NCI-H187 (cell line): ENCODE data around the gene UNC119.
A peak's percentile ranks its signal among the peaks of the same experiment; 100 is the strongest.

Experiments
- DNase-seq, 2 experiments: peaks; one replicate each; lab custom pipeline; 2025; lab: John Stamatoyannopoulos, UW

UNC119 gene

DNA sequence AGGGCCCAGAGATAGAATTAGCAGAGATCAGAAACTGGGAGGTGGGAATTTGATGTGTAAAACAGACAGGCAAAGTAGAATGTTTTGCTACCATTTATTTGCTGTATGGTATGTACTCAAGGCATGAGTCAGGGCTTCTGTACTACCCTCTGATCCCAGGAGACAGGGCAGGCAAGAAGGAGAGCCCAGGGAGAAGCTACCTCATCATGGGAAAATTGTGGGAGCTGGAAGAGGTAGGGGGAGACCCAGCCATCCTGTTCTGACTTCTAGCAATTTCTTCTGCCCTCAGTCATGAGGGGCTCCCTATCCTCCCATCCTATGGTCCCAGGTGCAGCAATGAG is 20.6 kb upstream of the UNC119 start:
- no peak for DNase-seq

- no peak for DNase-seq
These were observed 20.0 kb upstream of the UNC119 start for GRCh38 chr17:28572259-28573039.

GRCh38 chr17:28571361-28572122 is 19.1 kb upstream of the UNC119 start, which contains the start of gene PIGS:
PIGS (minus strand) TSS chr17:28571524; CDS start chr17:28571496, 28 bp downstream.
- DNase-seq = peak; percentile 53 to 91

DNA sequence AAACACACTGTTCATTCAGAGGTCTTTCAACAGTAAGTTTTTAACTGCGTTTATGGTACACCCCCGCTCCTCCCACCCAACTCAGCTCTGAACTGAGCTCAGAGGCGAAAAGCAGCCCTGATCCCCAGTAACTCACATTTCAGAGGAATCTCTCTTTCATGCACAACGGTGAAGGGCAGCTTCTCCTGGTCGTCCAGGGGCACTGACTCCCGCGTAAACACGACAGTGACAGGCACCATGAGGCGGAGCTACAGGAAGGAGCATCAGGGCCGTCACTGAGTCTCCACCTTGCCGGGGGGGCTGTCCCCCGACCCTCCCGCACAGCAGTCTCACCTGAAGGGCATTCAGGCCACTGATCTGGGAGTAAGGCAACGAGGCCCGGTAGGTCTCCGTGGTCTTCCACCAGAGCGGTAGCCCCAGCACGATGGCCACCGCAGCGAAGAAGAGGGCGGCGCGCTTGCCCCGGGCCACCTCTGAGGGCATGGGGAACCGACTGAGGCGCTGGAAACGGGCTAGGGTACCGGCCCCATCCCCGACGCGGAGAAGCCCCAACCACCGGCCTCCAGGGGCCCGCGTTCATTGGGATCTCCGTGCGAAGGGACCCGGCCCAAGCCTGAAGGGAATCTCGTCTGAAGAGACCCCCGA is 18.4 kb upstream of the UNC119 start:
- no peak for DNase-seq

DNA sequence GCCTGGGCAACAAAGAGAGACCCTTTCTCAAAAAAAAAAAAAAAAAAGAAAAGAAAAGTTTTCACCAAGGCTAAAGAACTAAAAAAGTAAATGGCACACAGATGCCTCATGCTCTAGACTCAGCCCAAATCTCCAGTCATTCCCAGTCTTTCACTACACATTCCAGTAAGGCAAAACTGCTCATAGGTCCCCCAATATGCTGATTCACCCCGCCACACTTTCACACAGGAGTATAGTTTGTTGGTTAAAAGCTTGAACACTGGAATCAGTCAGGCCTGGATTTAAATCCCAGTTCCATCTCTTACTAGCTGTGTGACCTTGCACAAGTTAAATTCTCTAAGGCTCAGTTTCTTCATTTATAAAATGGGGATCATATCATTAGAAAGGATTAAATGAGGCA is 17.0 kb upstream of the UNC119 start:
- no peak for DNase-seq

DNA sequence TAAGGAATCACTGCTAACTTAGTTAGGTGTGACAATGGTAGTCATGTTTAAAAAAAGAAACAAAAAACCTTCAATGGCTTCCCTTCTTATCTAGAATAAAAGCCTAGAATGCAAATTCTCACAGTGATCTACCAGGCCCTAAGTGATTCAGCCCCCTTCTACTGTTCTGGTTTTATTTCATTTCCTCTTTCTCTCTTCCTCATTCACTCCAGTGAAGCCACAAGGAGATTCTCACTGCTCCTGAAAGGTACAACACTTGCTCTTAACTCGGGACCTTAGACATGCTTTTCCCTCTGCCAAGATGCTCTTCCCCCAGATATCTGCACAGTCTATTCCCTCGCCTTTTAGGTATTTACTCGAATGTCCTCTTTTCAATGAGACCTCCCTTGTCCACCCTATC is 15.2 kb upstream of the UNC119 start:
- DNase-seq = no peak

DNA sequence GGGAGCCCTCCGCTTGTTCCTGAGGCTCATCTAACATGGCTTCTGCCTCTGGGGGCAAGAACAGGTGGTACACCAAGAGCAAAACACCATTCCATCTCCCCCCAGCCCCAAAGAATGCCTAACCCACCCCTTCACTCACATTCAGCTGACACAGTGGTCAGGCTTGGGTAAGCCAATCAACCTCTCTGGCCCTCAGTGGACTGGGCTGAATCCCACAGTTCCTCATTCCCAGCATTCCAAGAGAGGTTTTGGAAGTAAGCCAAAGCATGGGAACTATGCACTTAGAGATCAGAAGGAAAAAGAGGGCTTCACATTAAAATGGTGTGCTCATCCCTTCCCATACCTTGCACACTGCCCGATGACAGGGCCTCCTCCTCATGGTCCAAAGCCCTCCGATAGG is 11.1 kb upstream of the UNC119 start:
- no peak for DNase-seq

DNA sequence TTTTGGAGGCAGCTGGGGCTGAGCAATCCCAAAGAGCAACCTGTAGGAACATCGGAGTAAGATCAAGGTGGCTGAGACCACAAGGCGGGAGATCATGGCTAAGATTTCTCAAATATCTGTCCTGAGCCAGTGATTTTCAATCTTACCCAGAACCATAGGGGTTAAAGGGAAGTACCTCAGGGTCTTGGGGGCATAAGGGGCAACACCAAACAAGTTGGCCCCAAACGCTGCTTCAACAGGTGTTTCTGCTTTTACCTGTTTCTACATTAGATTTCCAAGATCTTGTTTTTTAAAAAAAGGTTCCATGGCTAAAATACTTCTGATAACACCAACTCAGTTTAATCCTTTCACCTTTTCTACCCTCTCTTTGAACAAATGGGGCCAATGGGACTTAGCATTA is 2.6 kb upstream of the UNC119 start:
- no peak for DNase-seq

- no peak for DNase-seq
These were observed 2.1 kb upstream of the UNC119 start for GRCh38 chr17:28554565-28554964.

DNA sequence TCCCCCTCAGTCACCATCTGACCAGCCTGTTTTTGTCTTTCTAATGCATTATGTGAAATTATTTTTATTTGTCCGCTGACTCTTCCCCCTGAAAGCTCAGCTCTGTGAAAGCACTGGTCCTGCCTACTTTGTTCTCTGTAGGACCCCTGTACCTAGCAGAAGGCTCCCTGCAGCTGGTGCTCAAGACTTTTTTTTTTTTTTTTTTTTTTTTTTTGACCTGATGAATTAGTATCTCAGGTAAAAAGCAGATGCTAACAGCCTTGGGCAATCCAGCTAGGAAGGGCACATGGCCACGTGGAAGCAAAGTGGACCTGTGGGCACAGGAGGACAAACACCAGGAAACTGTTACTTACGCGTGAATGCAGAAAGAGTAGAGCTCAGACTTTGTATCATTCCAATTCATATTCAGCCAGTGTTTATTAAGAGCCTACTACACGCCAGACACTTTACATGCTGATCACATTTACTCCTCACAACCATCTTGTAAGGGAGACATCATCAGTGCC is 629 bp upstream of the UNC119 start:
- DNase-seq = no peak

DNA sequence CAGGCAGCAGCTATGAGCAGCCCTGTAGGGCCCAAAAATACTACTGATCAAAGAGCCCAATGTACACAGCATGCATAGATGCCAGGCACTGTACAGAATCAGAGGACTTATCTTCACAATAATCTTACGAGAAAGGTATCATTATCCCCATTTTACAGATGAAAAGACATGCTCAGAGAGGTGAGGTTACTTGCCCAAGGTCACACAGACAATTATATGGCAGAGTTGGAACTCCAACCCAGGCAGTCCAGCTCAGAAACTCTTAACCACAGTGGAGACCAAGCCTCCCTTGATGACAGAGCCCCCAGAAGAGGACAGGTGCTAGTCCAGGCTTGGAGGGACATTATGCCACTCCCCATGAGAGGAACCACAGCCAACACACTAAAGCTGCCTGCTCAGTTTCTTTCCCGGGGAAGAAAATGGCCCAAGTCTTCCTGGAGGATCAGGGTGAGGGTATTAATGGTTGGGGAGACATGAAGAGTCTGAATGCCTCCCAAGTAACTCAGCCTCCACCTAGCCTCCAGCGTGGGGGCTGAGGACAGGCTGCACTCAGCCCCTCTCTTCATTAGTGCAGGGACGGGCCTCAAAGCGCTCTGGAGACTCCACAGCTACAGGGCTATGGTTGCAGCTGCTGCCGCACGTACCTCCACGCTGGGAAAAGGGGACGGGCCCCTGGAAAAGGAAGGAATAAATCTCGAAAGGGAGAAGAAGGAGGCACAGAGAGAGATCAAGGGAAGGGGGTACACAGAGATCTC is 826 bp downstream of the UNC119 start:
- no peak for DNase-seq

- no peak for DNase-seq
These were observed 1.6 kb downstream of the UNC119 start for GRCh38 chr17:28550858-28551257.

DNA sequence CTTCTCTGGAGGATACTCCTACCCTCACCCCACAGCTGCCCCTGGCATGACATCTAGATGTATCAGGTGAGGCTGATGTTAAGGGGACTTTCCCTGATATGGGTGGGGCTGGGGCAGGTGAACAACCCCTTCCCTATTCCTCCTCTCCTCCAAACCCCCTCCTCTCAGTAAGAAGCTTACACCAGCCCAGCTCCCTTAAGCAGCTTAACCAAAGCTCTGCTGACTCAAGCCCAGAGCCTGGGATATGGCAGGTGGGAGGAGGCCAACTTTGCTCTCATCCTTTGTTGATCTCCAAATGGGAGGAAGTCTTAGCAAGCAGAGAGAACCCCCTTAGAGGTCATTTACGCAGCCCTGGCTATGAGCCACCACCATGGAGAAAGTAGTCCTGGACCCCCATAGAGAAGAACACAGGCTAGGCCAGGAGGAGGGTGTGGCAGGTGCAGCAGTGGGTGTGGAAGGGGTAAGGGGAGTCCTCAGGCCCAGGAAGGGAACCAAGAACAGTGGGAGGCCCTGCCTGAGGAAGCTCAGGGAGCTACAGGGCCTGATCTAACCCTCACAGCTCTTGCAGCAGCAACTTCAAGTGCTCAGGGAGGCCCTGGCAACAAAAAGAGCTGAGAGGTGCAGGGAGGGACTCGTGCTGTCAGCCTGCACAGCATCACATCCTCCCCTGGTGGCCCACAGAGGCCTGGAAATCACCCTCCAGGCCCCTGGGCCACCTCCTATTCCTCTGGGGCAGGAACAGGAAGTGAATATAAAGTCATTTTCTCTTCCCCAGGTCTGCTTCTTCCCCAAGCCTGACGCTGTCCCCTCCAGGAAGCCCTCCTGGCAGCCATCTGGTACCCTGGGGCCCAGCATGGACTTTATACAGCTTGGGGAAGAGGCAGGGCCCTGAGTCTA is 2.9 kb downstream of the UNC119 start:
- DNase-seq = no peak

DNA sequence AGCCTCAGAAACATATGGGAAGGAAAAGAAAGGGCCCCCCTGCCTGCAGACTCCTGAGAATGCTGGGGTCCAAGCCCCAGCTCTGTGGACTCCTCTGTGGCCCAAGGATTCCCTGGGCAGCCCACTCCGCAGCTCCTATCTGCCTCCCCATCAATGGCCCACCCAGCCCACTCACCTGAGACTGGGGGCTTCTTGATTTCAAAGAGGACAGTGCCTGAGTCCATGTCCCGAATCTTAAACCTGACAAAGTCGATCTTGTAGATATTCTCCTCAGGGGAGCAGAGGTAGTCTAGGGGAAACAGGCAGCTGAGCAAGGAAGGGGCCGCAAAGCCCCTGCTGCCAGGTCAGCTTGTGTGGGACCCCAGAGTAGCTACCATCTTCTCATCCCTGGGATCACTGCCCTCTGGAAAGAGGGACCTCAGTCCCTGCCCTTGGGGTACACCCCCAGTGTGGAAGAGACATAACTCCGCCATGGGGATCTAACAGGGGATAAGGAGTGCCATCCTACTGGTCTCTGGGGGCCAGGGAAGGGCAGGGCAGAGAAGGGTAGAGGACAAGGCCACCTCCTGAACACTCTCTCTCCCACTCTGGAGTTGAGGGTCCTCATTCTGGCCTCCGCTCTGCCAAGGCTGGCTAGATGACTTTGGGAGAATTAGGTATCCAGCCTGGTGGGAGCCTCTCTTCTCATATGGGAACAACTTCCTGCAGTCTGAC is 3.9 kb downstream of the UNC119 start:
- no peak for DNase-seq

GRCh38 chr17:28547623-28548416 is 4.6 kb downstream of the UNC119 start:
- DNase-seq = peak; percentile 28 to 46

DNA sequence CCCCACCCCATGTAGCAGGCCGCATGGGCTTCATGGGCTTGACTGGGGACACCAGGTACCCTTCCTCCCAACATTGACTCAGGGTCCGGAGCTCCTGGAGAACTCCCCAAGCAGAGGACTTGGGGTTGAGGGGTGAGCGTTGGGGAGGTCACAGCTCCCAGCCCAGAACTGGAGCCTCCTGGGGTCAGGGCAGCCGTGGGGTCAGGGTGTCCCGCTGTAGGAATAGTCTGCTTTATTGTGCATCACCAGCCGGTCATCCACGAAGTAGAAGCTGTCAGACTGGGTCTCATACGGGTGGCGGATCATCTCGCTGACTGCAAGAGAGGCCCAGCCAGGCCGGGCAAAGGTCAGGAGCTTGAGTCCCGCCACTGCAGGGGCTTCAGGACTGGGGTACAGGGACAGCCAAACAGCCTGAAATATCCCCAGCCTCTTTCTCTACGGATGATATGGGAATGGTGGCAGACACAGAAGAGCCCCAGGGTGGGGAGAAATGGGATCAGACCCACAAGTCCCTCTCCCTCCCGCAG is 5.3 kb downstream of the UNC119 start:
- DNase-seq = no peak

DNA sequence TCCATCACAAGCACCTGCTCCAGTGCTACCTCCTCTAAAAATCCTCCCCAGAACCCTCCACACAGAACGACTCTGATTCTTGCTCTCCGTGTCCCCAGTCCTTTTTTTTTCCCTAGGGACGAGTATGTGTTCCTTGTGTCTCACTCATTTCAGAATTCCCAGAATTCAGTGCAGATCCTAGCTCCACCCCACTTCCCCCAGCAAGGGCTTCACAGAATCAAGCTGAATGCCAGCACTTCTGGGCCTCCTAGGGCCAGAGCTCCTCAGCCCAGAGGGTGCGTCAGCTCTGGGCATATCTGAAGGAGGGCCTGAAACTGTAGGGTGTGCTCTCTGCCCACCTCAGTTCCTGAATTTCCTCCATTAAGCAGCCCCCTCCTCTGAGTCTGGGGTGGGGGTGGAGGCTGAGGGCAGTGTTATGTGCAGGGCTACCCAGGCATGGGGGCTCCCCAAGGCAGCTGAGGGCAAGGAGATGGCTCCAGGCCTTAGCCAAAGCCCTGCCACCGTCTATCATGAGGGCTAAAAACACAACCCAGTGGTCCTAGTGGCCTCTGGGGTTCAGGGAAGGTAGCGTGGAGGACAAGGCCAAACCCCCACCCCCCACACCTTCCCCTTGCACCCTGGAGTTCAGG is 6.5 kb downstream of the UNC119 start:
- no peak for DNase-seq

- no peak for DNase-seq
These were observed 7.3 kb downstream of the UNC119 start for GRCh38 chr17:28545141-28545503.
